ENCODE measurements around the gene REV1.

- TF ChIP-seq CTCF (IDR thresholded peaks at IDR 0.05; ENCODE audit: extremely low read depth in 1 of 2, insufficient read depth in 1 of 2, low read depth in 1 of 2, low read length in 2 of 2), result no peak
- TF ChIP-seq POLR2A (IDR thresholded peaks at IDR 0.05; ENCODE audit: low read depth, low read length), result no peak
- no peak for TF ChIP-seq MAX (IDR thresholded peaks at IDR 0.05; ENCODE audit: insufficient read depth, insufficient read length)
- TF ChIP-seq EZH2 (IDR thresholded peaks at IDR 0.05; ENCODE audit: borderline replicate concordance, low read depth, low read length, severe bottlenecking), result no peak
- TF ChIP-seq JUN (IDR thresholded peaks at IDR 0.05; ENCODE audit: borderline replicate concordance, insufficient read depth, insufficient read length, low read depth), result no peak
- no peak for TF ChIP-seq POLR2AphosphoS5 (IDR thresholded peaks at IDR 0.05; ENCODE audit: insufficient read depth, low read depth, low read length)
- TF ChIP-seq MYC (IDR thresholded peaks at IDR 0.05; ENCODE audit: low read depth, low read length), result no peak
- TF ChIP-seq FOS (IDR thresholded peaks at IDR 0.05; ENCODE audit: borderline replicate concordance, insufficient read depth, low read length), result no peak
Observed at GRCh38 chr2:99374747-99375146, 115.1 kb downstream of the REV1 start.
